NCI-H1092 (cell line): ENCODE results near the gene ZSCAN4.

Source experiments
- DNase-seq: peaks from one replicate; lab custom pipeline; 2025; lab: John Stamatoyannopoulos, UW

The ZSCAN4 gene

DNA sequence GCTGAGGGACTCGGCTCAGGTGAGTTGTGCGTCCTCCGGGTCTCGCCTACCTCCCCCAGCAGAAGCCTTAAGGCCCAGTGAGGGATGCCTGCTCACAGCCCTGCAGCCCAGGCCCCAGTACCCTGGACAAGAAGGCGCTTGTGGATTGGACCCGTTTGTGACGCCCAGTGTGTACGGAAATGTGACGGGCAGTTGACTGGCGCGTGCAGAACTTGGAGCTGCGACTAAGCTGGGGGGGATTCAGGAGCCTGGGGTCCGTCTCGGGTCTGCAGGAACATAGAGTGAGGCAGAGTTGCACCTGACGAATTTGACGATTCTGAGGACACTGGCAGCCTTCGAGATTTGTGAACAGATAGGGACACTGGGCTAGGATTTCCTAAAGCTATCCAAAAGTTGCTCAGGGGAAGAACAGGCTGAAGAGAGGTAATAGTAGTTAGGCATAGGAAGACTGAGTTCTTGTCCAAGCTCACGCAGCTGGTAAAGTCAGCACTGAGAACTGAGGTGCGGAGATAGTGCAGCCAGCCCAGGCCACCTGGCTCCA, 13.6 kb downstream of the ZSCAN4 start:
- no peak for DNase-seq

GRCh38 chr19:57686727-57687126, 18.0 kb downstream of the ZSCAN4 start:
- DNase-seq: no peak

GRCh38 chr19:57687363-57688010, 18.8 kb downstream of the ZSCAN4 start:
- DNase-seq: no peak

DNA sequence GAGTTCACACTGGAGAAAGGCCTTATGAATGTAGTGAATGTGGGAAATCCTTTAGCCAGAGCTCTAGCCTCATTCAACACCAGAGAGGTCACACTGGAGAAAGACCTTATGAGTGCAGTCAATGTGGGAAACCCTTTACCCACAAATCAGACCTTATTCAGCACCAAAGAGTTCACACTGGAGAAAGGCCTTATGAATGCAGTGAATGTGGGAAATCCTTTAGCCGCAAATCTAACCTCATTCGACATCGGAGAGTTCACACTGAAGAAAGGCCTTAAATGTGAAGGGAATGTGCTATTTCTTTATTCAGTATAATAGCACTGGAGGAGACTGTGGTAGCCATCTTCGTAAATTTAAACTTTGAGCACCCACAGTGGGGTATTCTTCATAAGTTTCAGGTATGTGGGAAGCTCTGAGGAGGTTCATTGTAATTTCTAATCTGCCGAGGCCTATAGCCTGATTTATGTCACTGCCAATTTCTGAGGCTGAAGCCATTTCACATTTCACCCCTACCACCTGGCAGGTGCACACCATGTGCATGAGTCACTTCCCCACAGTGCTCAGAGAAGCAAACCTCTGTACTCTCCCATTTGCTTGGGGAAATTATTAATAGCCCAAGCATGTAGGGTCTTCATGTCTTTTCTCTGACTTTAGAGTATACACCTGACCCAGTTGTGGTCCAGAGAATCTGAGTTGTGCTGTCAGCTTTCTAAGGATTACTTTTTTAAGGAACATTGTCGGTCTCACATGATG, 19.5 kb downstream of the ZSCAN4 start:
- no peak for DNase-seq

DNA sequence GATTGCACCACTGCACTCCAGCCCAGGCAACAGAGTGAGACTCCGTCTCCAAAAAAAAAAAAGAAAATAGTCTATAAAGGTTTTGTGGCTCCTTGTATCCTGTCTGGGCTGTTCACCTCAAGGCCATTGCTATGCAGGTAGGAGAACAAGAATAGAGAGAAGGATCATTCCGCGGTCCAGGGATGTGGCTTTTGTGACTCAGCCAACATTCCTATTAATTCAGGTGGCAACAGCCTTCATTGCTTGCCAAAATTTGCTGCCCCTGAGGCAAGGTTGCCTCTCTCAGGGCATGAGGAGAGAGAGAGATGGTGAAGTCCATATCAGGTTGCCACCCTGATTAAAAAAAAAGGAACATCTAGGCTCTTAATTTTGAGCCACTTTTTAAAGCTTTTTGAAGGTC, 21.0 kb downstream of the ZSCAN4 start:
- no peak for DNase-seq

DNA sequence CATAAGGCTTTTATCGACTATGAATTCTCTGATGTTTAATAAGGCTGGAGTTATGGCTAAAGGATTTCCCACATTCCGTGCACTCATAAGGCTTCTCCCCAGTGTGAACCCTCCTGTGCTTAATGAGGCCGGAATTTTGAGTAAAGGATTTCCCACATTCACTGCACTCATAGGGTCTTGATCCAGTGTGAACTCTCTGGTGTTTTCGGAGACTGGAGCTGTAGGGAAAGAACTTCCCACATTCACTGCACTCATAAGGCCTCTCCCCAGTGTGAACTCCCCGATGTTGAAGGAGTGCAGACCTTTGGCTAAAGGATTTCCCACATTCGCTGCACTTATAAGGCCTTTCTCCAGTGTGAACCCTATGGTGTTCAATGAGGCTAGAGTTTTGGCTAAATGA, 32.9 kb downstream of the ZSCAN4 start:
- no peak for DNase-seq

DNA sequence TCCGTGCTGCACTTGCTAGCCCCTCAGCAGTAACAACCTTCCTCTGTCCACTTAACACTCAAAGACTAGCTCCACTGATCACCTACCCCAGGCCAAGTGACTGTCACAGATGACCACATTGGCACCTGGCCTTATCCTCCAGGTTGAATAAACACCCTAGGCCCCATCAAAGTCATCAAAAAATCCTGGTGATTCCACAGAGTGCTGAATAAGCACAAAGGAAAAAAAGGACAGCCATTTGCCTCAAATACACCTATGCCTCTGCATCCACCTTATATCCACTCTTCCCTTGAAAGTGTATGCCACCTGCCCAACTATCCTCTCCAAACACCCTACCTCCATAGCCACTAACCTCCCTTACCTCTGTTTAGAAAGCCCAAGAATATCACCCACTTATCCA, 37.6 kb downstream of the ZSCAN4 start:
- DNase-seq: no peak

DNA sequence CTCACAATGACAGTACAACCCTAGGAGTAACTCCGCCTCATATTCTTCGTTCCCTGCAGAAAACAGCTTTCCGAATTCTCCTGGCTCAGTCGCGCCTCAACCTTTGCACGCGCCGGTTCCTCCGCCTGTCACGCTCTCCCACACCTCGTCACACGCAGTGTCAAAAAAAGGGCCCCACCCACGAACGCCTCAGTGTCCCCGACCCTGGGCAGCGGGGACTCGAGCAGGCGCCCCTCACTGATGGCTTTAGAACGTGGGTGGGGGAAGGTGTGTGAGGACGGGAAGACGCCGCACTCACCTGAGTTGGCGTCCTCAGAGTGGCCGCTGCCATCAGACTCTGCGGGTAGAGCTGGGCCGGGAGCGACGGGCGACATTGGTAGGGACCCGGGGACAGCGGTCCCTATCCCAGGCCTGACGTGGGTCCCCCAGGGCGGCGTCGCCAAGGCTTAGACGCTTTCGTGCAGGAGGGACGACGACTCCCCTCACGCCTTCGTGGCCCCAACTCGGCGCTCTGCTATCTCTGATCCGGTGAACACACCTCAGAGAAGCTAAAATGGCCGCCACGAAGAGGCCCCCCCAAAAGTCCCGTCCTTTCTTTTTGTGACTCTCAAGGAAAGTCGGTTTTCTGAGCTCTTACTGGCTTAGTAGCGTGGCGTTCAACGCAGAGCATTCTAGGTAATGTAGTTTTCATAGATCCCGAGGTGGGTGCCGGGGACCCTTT, 40.1 kb downstream of the ZSCAN4 start, which contains the start of gene ZNF154:
ZNF154 (minus strand) TSS at position 564 of the 721 bp plus-strand sequence; CDS start at position 331, 233 bp downstream.
- DNase-seq: no peak

GRCh38 chr19:57709616-57710015, 40.9 kb downstream of the ZSCAN4 start:
- no peak for DNase-seq

DNA sequence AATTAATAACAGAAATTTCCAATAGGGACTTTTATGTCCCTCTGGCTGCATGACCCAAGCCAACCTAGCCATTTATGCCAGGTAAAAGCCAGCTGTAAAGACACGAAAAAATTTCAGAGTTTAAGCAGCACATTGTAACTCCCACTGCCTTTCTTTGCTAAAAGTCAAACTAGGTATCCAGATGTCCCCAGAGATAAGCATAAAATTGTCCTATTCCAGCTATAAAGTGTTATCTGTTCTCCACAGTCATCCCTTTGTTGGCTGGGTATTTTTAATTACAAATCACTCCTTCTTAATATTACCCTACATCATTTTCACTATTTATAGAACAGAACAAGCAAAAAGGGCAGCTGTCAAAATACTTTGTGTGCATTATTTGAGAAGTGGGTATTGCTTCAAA, 43.5 kb downstream of the ZSCAN4 start:
- DNase-seq: no peak

- DNase-seq: no peak
These were observed 50.7 kb downstream of the ZSCAN4 start for GRCh38 chr19:57719424-57719823.

- DNase-seq: no peak
These were observed 51.3 kb downstream of the ZSCAN4 start for GRCh38 chr19:57719901-57720519.

DNA sequence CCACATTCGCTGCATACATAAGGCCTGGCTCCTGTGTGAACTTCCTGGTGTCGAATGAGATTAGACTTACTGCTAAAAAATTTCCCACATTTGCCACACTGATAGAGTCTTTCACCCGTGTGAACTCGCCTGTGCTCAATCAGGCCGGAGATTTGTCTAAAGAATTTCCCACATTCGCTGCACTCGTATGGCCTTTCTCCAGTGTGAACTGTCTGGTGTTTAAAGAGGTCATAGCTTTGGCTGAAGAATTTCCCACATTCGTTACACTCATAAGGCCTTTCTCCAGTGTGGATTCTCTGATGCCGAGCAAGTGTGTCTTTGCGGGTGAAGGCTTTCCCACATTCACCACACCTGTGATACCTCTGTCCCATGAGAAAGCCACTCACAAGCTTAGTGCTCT, 52.1 kb downstream of the ZSCAN4 start:
- no peak for DNase-seq
